Transverse colon (tissue), 4 donors: ENCODE data around the gene DSP.

Source experiments
- EP300 ChIP-seq: sonication (generic); formaldehyde crosslinking; IDR thresholded peaks from one replicate; pipeline ENCODE4 v1.6.1; 2017; ENCODE audit warnings: antibody characterized with exemption, low read depth
- POLR2AphosphoS5 ChIP-seq, 3 donors: sonication (generic); formaldehyde crosslinking; IDR thresholded peaks; one replicate each; pipeline ENCODE4 v1.6.1; 2016; ENCODE audit warnings: antibody characterized with exemption in 3 of 3
- TF ChIP-seq, protein P1 (sequence below), 5 experiments: fragments of 200-600 bp in 3 of 5; fragments of 450-650 bp in 2 of 5; sonication (generic) in 3 of 5; IDR thresholded peaks; 1 replicate in 2 of 5; 2 replicates in 3 of 5; pipeline ENCODE4 v1.5.1; 2016 to 2017; ENCODE audit warnings: antibody characterized with exemption in 5 of 5, inconsistent platforms in 3 of 5, mild to moderate bottlenecking in 2 of 5, moderate library complexity in 1 of 5

DNA sequence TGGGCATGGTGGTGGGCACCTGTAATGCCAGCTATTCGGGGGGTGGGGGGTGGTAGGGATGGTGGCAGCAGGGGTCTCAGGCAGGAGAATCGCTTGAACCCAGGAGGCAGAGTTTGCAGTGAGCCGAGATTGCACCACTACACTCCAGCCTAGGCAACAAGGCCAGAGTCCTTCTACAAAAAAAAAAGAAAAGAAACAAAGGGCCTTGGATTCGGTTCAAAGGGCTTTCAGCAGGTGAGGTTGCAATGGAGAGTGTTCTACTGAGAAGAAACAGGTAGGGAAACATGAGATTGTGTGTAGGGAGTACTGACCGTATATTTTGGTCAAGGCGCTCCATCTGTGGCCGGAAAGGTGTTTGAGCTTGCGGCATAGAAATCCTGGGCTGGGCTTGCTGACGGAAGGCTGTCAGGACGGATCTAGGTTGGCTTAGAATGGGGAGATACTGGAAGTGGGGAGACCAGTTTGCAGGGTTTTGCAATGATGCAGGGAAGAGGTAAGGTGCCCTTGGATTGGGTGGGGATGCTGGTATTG lies 40.7 kb upstream of the DSP start:
- TF ChIP-seq POLR2AphosphoS5 (IDR thresholded peaks at IDR 0.05) (no peak), EP300 (no peak)
- TF ChIP-seq, protein P1, sequence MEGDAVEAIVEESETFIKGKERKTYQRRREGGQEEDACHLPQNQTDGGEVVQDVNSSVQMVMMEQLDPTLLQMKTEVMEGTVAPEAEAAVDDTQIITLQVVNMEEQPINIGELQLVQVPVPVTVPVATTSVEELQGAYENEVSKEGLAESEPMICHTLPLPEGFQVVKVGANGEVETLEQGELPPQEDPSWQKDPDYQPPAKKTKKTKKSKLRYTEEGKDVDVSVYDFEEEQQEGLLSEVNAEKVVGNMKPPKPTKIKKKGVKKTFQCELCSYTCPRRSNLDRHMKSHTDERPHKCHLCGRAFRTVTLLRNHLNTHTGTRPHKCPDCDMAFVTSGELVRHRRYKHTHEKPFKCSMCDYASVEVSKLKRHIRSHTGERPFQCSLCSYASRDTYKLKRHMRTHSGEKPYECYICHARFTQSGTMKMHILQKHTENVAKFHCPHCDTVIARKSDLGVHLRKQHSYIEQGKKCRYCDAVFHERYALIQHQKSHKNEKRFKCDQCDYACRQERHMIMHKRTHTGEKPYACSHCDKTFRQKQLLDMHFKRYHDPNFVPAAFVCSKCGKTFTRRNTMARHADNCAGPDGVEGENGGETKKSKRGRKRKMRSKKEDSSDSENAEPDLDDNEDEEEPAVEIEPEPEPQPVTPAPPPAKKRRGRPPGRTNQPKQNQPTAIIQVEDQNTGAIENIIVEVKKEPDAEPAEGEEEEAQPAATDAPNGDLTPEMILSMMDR (IDR thresholded peaks at IDR 0.05), result no peak
